Measurements from ENCODE around the gene NRXN3.

- no peak for TF ChIP-seq EZH2 (IDR thresholded peaks at IDR 0.05; ENCODE audit: low read depth, unreplicated experiment)
- TF ChIP-seq CTCF (conservative IDR thresholded peaks at IDR 0.05; ENCODE audit: low read depth in 2 of 2) = no peak
- no peak for TF ChIP-seq ETS1 (IDR thresholded peaks at IDR 0.05)
- TF ChIP-seq POLR2AphosphoS5 (IDR thresholded peaks at IDR 0.05; ENCODE audit: low read depth) = no peak
- TF ChIP-seq REST (IDR thresholded peaks at IDR 0.05; ENCODE audit: unreplicated experiment) = no peak
- no peak for TF ChIP-seq EZH2phosphoT487 (IDR thresholded peaks at IDR 0.05; ENCODE audit: unreplicated experiment)
- no peak for TF ChIP-seq JUNB (IDR thresholded peaks at IDR 0.05; ENCODE audit: unreplicated experiment)
These were observed 763.0 kb downstream of the NRXN3 start for GRCh38 chr14:78933166-78933565.

All from GM23338 (cell line).